Glomerular endothelial cell (primary cell): ENCODE measurements around the gene UBE2U. TPM values are rescaled to one million over a fixed set of nuclear protein-coding genes. Genes with fewer than 3 reads are reported as not detected.
"Not testable (repeated sequence)": the region's sequence is repeated elsewhere in the genome, so short reads cannot be mapped to it uniquely, and the experiment has no call there.

ENCODE experiments used
- DNase-seq: peaks from one replicate; pipeline ENCODE4 v3.0.0-alpha.2; 2011; ENCODE audit warnings: low read depth, low spot score; ENCODE audit errors: extremely low read depth
- total RNA-seq: library from RNA; depleted of rRNA; stranded (reverse); fragments of >200 nt; gene quantifications from 2 replicates; pipeline ENCODE4 v1.2.3, GENCODE V29; 2015

UBE2U gene
- total RNA-seq, 1 donor from 2014 or later: not detected

DNA sequence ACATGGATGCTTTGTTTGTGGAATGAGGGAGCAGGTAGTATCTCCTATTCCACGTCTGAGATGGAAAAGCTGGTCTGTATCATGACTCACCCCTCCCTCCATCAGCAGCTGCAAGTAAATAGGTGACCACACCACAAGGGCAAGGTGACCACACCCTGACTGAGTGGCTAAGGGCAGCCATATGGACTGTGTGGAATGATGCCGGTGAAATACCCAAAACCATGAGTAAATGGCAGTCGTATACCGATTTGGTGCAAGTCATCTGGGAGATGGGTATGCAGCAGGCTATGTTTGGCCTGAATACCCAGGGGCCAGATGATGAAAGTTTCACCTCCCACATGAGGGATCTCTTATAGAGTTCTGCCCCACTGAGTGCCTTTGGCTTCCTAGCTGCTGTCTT is 15.8 kb upstream of the UBE2U start:
- no peak for DNase-seq

DNA sequence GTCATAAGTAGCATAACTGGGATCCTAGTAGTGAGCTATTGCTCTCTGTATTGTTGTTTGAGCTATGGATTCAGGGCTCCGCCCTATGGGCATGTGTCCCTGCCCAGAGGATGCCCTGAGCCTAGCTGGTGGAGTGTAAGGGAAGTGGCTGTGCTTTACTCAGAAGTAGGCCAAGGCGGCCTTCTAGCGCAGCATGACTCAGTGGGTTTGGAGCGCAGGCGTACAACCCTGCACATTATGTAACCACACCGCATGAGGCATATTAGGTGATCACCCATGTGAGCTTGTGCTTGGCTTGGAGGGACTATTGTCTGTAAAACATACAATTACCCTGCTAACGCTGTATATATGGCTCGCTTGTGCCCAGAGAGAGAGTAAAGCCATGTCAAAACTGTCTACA is 11.1 kb upstream of the UBE2U start:
- DNase-seq: no peak

DNA sequence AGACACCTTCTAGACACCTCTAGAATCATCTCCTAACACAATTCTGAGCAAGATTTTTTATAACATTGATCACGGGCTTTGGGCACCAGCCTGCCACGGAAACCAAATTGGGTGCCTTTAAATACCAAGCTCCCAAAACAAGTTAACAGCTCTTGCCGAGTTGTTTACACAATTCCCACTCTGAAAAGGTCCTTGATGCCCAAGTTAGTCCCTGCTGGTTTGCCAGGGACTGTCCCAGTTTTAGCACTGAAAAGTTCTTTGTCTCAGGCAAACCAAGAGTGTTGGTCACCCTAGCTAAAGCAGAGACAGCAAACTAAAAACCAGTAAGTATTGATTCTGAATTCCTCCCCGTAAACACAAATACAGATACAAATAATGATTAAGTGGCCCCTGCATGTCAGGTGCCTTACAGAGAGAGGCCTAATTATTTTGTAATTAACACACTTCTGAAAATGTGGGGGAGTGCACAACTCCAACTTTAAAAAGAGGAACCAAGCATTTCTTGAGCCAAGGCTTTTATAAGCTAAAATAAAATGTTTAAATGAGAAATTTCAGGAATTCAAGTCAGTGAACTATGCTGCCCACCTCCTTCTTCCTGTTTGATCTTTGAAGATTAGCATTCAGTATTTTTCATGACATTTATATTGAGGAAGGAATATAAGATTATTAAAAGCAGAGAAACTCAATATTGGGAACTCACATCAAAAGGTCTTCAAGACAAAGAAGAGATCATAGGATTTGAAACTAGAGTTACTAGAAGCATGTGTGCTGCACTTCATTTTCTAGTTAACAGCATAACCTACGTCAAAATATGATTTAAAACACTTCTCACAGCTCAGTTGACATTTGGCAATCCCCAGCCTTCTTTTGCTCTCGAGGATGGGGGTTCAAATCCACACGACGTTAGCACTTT is 9.0 kb upstream of the UBE2U start:
- DNase-seq: no peak

DNA sequence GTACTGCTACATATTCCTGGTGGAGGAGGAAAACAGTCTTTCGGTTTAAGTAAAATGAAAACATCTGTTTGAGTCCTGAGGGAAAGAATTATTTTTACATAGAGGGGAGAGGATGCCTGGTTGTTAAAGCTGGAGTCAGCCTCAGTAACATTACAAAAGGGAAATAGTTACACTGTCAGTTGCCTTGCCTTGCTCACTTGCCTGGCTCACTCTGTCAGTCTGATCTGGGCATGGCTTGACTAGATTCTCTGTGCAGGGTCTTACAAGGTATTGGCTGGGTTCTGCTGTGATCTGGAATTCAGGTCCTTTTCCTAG is 8.4 kb upstream of the UBE2U start:
- no peak for DNase-seq

DNA sequence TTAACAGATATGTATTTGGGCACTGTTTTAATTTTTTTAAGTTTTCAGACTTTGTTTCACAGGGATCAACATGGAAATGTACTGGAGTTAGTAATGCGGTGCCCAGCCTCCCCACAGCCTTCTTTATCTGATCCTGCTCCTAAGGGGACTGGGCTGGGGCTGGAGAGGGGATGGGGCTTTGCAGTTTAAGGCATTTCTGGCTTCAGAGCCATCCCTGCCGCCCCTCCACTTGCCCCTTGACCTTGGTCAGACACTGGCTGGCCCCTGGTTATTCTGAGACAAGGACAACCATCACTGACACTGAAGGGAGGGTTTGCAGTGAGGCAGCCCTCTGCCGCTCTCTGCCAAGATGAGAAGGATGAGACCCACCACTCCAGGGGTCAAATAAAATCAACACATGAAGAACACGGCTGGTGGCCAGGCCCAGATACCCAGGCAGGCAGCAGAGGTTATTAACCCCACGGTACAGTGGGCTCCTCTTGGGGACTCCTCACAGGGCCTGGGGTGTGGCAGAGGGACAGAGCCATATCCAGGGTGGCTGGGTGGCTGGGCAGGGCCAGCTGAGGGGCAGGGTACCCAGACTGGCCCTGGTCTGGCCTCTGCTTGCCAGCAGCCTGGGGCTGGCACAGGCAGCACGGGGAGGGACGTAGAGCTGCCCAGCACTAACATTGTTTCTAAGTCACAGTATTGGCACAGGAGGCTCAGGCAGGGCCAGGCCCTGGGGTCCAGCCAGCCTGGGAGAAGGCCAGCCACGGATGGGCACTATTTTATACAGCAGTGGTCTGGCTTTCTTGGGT is 7.2 kb upstream of the UBE2U start:
- no peak for DNase-seq

DNA sequence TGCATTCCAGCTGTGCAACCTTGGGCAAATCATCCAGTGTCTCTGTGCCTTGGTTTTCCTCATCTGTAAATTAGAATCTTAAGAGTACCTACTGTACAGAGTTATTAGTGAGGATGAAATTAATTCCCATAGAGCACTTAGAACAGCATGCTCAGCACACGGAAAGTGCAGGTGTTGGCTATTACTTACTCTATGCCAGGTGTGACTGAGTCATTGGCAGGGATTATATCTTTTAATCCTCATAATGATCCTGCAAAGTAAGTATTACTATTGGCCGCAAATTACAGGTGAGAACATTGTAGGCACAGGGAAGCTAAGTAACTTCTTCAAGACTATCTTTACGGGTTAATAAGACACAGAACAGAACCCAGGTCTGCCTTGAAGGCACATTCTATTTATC is 6.3 kb upstream of the UBE2U start:
- DNase-seq: no peak

DNA sequence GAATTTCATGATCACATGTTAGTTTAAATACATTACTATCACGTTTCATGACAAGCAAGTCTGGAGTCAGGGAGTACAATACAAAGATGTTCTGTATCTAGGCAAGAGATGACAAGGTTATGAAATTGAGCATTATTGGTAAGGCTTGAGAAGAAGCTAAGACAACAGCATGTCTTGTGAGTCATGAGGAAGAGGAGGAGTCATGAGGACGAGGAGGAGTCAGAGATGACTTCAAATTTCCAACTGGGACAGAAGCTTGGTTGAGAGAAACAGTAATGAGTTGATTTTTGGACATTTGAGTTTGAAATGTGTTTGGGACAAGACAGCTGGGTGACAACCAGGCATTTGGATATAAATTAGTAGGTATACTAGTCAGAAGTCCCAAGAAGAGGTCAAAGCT is 4.3 kb upstream of the UBE2U start:
- DNase-seq: no peak

DNA sequence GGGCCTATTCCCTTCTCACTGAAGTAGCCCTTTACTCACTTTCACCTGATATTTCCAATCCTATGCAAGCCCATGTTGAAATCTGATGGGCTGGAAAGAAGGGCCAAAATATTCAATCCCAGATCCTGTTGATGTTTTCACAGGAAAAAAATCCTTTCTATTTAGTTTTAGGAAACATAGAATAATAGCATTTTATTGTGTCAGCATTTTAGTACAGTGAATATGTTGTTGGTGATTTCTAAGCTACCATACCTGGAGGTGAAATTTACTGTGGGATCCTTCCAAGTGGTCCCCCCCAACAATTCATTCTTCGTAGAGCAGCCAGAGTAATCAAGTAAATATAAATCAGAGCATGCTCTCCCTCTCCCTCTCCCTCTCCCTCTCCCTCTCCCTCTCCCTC is 3.4 kb upstream of the UBE2U start:
- DNase-seq: no peak

DNA sequence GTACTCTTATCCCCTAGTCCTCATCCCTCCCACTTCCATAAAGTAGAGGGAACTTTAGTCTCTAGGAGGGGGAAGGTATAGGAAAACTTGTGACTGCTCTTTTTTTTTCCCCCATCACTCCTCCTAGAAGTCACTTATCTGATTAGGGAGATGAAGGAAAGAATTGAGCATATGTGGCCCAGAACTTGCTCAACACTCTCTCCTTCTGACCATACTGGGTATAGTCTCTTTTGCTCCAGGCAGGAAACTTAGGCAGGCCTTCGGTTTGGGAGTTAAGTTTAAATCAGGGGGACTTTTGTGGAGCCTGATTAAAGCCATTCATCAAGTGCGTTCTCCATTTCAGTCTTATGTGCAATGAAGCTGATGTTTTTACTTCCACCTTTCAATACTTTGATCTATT is 5.8 kb downstream of the UBE2U start:
- no peak for DNase-seq

DNA sequence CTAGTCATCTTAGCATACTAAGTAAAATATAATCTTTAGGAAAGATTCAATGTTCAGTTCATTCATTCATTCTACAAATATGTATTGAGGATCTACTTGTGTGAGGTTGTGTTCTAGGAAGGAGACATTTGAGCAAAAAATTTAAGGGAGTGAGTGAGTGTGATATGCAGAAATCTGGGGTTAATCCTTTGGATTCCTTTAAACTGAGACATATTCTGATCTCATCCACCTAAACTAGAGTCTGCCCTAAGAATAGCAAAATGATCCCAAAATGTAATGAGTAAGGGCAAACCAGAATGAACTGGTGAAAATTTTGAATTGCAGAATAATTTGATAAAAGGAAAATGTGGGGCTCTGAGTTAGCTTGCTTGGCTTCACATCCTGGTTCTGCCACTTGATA is 8.6 kb downstream of the UBE2U start:
- DNase-seq: no peak

DNA sequence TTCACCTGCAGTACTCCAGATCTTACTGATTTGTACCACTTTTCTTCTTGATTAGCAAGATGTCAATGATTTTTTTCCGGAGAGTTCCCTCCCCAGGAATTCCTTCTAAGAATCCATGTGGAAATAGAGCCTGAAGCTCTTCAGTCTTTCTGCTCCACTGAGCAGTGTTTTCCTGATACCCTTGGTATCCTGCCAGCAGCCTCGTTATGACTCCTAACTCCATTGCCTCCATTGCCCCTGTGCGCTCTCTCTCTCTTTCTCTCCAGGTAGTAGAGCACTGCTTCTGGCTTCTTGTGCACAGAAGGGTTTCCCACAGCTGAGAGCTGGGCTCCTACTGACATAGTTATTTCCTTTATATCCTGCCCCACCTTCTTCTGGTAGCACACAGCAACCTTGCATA is 12.2 kb downstream of the UBE2U start:
- no peak for DNase-seq

DNA sequence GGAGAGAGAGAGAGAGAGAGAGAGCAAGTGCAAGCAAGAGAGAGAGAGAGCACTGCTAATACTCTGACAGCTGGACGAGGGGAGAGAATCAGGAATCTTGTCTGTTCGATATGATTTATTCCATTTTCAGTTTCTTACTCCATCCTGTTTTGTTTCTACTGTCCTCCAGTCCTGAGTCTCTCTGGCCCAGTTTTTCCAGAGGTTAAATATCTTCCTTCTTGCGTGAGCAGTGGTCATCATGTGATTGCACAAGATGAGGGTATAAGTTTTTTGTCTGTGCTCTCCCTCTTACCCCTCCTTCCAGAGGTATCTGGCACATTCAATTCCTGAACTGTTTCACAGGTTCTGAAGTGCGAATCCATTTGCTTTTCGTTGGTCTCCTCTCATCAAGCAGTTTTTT is 16.8 kb downstream of the UBE2U start:
- no peak for DNase-seq

DNA sequence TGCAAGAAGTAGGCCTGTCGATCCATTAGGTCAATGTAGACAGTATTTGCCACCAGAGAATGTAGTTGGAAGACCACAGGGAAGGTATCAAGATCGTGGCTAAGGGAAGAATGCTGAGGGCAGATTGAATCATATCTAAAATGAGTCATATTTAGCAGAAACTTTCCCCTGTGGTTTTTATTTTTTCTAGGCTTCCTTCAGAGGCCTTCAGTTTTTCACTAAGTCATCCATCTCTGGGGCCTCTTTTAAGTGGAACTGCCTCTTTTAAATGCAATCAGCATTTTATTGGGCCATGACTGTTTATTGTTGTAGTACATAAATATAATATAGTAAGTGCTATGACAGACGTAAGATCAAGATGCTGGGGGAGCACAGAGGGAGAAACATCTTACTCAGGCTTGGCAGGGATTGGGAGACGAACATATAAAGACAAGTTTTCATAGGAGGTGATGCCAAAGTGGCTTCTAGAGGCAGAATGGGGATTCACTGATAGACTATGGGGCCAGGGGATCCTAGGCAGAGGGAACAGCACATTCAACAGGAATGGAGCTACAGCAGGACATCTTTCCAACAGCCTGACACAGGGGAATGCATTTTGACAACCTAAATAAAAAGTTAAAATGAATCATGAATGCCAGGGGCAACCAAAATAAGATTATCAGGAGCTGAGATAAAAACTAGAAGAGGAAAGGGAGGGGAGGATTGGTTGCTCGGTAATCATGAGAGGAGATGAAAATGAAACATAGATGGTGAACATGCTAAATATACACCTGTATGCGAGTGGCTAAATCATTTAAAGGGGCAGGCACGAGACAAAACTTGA is 20.1 kb downstream of the UBE2U start:
- no peak for DNase-seq

DNA sequence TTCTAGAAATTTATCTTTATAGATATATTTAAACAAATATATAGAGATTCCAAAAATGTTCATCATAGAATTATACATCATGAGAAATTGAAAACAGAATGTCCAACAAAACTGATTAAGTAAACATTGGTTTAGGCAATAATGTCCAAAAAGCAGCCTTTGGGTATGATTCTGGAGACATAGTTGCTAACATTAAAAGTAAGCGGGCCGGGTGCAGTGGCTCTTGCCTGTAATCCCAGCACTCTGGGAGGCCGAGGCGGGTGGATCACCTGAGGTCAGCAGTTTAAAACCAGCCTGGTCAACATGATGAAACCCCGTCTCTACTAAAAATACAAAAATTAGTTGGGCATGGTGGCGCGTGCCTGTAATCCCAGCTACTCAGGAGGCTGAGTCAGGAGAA is 20.8 kb downstream of the UBE2U start:
- not testable (repeated sequence) for DNase-seq

DNA sequence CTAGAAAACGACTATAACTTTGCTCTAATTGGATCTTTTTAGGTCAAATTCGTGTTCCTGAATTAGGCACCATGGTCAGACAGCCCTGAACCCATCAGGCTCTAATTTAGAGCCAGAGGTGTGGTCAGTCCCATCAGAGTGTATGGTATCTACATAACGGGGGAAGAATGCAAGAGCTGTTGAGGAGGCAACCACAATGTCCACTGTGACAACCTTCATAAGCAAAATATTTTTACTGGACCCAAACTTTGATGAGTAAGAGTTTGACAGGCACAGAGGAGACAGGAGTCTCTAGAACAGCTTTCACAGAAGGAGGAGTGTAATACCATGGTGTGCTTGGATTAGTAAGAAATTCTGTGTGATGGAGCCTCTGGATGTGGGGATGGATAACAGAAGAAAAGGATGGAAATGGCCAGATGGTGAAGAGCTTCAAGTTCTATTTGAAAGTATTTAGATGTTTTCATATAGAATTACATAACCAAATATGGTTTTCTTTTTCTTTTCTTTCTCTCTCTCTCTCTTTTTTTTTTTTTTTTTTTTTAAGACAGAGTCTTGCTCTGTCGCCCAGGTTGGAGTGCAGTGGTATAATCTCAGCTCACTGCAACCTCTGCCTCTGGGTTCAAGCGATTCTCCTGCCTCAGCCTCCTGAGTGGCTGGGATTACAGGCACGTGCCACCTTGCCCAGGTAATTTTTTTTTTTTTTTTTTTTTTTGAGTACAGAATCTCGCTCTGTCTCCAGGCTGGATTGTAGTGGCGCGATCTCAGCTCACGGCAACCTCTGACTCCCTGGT is 24.9 kb downstream of the UBE2U start:
- DNase-seq: no peak

DNA sequence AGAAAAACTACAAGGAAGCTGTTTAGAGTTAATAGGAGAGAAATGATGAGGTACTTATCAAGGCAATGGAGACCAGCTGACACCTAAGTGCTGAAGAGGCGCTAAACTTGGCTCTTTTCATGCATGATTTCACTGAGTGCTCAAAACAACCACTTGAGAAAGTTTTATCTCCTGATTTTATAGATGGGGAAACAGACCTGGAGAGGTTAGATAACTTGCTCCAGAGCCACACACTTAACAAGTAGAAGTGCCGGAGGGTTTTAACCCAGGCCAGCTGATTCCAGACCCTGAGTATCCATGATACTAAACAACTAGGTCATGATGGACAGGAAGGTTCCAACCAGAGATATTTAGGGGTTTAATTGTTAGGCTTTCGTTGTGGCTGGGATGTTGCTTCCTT is 25.9 kb downstream of the UBE2U start:
- no peak for DNase-seq

DNA sequence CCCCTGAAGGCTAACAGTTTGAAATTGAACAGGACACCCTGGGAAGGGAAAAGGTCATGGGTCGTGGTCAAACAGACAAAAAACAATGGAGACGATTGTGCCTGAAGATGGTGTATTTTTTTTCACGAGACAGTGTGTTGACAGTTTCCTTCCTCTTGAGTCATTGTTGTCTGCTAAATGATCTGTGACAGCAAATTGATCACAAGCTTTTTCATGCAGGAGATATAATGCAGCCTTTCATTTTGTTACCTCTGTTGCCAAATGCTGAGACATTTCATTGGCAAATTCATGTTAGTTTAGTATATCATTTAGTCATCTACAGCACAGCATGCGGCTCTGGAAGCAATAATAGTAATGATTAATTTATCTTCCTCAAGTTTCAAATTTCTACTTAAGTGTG is 27.7 kb downstream of the UBE2U start:
- no peak for DNase-seq

DNA sequence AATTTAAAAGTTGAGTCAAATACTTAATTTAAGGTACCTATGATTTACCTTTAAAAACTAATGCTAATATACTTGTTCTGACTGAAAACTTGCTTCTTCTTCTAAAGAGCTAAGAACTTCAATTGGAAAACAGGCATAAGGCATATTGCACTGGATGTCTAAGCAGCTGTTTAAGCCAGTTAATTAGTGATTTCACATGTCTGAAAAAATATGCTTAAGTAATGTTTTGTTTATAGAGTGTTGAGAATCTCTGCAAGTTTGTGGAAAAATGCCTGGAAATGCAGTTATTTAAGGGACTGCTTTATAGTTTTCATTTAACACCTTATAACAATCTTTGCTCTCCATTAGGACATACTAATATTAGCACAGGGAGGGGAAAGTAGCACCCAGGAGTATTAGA is 28.2 kb downstream of the UBE2U start:
- no peak for DNase-seq

DNA sequence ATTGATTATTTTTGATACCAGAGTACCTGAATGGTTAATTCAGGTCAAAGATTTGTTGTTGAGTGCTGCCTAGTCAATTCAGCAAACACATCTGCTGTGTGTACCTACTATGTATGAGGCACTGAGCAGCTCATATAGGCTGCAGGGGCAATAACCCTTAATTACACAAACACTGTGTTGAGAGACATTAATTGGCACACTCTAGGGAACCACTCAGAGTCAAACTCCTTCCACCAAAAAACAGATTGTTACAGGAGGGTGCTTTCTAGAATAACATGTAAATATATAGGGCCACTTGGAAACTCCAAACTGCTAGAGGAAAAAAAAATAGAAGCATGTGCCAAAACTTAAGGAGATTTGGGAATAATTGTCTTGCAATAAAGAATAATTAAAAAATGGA is 31.3 kb downstream of the UBE2U start:
- no peak for DNase-seq

DNA sequence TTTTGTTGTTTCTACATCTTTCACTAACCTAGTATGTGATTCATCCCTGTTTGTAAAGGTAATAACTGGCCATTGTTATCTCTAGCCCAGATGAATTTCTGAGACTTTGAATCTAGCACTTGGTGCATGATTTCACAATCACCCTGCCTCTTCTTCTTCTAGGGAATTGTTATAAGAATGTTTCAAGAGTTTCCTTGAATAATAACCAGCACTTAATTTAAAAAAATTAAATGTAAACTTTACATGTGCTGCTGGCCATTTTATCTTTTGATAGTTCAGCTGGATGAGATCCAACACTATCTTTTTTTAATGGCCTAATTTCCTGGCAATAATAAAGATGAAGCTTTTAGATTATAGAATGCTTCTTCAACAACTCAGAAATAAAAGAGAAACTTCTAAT is 31.8 kb downstream of the UBE2U start:
- DNase-seq: no peak

DNA sequence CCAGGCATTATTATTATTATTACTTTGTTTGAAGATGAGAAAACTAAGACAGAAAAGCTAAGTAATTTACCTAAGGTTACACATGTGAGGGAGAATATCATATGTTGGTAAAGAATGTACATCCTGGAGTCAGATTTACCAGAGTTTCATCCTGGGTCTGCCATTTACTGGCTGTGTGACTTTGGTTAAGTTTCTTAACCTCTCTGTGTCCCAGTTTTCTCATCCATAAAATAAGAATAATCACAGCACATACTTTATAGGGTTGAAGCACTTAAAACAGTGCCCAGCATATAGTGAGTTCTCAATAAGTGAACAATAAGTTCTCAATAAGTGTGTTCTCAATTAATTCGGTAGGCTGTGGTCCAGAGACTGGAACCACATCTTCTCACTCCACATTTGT is 32.5 kb downstream of the UBE2U start:
- DNase-seq: no peak
